GM23338 (cell line): ENCODE measurements around the gene FBLIM1.

Experiments
- STAT1 ChIP-seq: IDR thresholded peaks from one replicate; pipeline ENCODE4 v1.6.1; 2016; ENCODE audit warnings: antibody characterized with exemption; ENCODE audit not compliant: unreplicated experiment
- TF ChIP-seq, protein P1 (sequence below): IDR thresholded peaks from one replicate; pipeline ENCODE4 v1.6.1; 2018; ENCODE audit warnings: antibody characterized with exemption; ENCODE audit not compliant: unreplicated experiment

DNA sequence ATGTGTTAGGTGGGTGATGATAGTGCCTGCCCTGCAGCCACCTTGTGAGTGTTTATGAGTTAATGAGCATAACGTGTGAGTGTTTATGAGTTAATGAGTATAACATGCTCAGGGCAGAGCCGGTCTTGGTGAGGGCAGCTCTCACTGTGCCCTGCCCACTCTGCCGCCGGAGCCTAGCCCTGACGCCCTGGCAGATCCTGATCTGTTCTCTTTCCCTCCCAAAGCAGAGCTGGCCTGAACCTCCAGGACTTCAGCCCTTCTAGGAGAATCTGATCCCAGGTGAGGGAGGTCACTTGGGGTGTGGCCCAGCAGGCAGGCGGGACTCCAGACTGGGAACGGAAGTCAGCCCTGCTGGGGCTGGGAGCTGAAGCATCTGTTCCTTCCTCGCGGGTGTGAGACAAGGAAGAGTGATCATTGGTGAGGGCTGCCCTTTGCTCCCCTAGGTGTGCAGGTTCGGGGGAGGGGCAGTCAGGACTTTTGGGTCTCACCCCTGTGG, 5.7 kb downstream of the FBLIM1 start:
- TF ChIP-seq STAT1, result no peak
- TF ChIP-seq, protein P1, sequence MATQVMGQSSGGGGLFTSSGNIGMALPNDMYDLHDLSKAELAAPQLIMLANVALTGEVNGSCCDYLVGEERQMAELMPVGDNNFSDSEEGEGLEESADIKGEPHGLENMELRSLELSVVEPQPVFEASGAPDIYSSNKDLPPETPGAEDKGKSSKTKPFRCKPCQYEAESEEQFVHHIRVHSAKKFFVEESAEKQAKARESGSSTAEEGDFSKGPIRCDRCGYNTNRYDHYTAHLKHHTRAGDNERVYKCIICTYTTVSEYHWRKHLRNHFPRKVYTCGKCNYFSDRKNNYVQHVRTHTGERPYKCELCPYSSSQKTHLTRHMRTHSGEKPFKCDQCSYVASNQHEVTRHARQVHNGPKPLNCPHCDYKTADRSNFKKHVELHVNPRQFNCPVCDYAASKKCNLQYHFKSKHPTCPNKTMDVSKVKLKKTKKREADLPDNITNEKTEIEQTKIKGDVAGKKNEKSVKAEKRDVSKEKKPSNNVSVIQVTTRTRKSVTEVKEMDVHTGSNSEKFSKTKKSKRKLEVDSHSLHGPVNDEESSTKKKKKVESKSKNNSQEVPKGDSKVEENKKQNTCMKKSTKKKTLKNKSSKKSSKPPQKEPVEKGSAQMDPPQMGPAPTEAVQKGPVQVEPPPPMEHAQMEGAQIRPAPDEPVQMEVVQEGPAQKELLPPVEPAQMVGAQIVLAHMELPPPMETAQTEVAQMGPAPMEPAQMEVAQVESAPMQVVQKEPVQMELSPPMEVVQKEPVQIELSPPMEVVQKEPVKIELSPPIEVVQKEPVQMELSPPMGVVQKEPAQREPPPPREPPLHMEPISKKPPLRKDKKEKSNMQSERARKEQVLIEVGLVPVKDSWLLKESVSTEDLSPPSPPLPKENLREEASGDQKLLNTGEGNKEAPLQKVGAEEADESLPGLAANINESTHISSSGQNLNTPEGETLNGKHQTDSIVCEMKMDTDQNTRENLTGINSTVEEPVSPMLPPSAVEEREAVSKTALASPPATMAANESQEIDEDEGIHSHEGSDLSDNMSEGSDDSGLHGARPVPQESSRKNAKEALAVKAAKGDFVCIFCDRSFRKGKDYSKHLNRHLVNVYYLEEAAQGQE, result no peak
